ENCODE results near the gene APOBEC3B.
"Not testable (repeated sequence)": the region's sequence is repeated elsewhere in the genome, so short reads cannot be mapped to it uniquely, and the experiment has no call there.

APOBEC3B gene

DNA sequence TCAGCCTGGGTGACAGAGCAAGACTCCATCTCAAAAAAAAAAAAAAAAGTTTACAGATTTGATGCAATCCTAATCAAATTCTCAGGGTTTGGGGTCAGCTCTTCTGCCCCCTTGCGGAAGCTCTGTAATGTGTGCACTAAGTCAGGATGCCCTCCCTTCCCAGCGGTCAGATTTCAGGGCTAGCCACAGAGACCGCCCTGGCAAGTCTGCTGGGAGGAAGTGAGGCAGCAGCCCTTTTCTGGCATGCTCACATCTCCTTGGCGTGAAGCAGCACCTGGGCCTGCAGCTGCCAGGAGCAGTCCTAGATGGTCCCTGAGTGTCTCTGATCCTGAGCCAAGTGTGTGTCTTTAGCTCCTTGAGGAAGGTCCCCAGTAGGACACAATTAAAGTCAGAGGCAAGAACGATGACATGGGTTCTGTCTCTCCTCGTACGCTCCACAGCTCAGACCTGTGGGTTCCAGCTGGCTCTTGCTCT lies 21.1 kb downstream of the APOBEC3B start:
- DNase-seq = peak; percentile 69

DNA sequence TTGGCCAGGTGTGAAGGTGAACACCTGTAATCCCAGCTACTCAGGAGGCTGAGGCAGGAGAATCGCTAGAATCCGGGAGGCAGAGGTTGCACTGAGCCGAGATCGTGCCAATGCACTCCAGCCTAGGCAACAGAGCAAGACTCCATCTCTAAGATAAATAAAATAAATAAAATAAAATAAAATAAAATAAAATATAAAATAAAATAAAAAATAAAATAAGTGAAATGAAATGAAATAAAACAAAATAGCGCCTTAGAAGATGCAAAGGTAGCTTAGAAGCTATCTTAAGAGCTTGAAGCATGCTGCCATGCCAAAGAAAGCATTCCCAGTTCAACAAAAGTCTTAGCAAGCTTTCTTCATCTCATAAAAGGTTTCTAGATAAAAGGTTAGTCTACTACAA lies 25.0 kb downstream of the APOBEC3B start:
- no peak for DNase-seq

DNA sequence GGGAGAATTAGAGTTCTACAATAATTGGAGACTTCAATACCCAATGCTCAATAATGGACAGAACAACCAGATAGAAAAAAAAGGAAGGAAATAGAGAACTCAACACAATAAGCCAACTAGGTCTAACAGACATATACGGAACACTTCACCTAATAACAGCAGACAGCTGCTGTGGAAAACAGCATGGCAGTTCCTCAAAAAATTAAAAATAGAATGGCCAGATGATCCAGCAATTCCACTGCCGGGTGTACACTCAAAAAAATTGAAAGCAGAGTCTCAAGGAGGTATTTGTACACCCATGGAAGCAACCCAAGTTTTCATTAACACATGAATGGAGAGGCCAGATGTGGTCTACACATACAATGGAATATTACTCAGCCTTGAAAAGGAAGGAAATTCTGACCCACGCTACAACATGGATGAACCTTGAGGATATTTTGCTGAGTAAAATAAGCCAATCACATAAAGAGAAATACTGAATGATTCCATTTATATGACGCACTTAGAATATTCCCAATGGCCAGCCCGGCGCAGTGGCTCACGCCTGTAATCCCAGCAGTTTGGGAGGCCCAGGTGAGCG lies 26.2 kb downstream of the APOBEC3B start:
- DNase-seq = not testable (repeated sequence)

DNA sequence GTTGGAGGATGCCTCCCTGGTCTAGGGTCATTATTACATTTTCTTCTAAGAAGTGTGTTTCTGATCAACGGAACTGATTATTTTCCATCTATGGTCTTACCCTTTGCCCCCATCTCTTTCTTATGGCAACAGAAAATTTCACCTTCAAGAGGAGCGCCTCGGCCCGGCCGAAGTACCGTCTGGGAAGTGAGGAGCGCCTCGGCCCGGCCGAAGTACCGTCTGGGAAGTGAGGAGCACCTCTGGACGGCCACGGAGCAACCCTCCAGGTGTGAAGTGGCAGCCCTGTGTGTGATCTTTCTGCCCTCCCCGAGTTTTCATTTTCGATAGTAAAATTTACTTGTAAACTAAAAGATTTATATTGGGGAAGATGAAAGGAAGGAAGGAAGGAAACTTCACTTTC lies 28.8 kb downstream of the APOBEC3B start:
- no peak for DNase-seq

DNA sequence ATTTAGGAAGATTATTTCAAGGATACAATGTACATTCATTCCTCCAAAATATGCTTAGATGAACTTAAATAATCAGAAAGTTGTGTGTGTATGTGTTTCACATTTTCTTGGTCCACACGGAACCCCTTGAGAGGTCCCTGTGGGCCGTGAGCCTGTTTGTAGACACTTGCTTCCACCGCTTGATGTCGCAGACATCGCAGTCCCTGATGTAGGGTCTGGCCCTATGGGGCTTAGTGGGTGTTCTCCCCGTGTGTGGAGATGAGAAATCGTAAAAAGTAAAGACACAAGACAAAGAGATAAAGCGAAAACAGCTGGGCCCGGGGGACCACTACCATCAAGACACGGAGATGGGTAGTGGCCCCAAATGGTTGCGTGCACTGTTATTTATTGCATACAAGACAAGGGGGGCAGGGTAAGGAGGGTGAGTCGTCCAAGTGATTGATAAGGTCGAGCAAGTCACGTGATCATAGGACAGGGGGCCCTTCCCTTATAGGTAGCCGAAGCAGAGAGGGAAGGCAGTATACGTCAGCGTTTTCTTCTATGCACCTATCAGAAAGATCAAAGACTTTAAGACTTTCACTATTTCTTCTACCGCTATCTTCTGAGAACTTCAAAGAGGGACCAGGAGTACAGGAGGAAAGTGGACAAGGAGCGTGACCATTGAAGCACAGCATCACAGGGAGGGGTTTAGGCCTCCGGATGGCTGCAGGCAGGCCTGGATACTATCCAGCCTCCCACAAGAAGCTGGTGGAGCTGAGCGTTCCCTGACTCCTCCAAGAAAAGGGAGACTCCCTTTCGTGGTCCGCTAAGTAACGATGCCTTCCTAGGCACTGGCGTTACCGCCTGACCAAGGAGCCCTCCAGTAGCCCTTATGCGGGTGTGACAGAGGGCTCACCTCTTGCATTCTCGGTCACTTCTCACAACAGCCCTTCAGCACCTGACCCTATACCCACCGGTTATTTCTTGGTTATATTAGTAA lies 30.7 kb downstream of the APOBEC3B start:
- no peak for DNase-seq

DNA sequence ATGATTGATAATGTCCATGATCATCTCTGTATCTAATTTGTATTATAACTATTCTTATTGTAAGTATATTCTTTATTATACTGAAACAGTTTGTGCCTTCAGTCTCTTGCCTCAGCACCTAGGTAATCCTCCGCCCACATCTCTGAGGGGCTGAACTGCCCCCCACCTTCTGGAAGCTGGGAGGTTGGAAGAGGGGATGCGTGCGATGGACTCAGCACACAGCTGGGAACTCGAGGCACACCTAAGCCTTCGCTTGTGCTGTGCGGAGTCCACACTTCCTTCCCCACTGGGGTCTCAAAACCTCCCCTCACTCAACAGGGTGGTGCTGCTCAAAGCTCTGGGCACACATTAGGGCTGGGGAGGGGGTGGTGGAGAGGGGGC lies 31.4 kb downstream of the APOBEC3B start:
- DNase-seq = not testable (repeated sequence)

DNA sequence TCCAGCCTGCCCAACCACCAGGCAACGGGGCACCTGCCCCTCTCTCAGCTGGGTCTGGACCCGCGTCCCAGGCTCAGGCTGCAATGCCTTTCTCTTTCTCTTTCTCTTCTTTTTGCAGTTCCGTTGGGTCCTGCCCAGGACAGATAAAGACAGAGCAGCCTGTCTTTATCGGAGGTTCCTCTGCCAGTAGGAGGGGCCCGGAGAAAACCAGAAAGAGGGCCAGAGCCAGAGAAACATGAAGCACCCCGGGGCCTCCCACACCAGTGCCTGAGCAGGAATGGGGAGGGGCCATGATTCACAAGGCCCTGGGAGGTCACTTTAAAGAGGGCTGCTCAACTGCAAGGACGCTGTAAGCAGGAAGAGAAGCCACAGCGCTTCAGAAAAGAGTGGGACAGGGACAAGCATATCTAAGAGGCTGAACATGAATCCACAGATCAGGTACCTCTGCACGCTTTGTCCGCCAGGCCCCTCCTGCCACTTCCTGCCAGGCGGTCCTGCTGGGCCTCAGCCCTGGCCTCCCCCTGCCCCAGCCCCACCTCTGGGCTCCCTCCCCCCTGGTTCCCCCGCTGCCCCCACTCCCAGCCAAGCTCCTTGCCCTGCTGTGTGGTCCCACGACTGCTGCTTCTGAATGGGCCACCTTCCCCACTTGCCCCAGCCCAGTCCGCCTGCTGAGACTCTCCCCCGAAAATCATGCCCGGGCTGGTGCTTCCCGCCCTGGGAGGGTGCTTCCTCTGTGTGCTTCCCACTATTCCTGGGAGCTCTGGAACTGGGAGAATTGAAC lies 32.0 kb downstream of the APOBEC3B start, which contains the start of gene APOBEC3C:
TSS of gene APOBEC3C (plus strand) at position 316 of the 781 bp plus-strand sequence. CDS start at position 422, 106 bp downstream.
- DNase-seq = peak; percentile 69

DNA sequence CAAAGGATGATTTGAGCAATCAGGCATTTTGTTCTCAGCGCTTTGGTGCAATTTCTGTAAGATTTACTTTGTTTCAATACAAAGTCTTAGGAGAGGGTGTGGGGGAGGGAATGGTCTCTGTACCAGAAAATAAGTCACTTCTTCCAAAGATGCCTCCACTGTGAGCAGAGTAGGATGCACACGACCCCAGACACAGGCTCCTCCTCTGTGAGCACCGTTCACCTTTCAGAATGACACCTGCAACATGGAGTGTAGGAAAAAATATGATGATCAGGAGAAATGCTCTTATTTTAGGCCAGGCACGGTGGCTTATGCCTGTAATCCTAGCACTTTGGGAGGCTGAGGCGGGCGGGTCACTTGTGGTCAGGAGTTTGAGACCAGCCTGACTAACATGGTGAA lies 32.6 kb downstream of the APOBEC3B start:
- DNase-seq = not testable (repeated sequence)

DNA sequence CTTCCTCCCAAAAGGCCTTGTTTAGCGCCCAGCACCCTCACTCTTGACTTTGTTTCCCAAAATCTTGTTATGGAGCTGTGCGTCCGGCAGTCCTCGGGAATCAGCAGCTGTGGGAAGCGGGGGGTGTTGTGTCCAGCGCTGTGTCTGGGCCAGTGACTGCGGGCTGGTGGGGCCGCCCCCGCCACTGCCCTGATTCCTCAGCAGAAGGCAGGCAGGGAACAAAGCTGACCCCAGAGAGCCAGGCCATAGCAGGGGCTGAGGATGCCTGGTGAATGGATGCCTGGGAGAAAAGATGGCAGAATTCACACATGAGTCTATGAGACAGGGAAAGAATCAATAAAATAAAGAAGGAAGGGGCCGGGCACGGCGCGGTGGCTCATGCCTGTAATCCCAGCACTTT lies 34.4 kb downstream of the APOBEC3B start:
- DNase-seq = no peak

DNA sequence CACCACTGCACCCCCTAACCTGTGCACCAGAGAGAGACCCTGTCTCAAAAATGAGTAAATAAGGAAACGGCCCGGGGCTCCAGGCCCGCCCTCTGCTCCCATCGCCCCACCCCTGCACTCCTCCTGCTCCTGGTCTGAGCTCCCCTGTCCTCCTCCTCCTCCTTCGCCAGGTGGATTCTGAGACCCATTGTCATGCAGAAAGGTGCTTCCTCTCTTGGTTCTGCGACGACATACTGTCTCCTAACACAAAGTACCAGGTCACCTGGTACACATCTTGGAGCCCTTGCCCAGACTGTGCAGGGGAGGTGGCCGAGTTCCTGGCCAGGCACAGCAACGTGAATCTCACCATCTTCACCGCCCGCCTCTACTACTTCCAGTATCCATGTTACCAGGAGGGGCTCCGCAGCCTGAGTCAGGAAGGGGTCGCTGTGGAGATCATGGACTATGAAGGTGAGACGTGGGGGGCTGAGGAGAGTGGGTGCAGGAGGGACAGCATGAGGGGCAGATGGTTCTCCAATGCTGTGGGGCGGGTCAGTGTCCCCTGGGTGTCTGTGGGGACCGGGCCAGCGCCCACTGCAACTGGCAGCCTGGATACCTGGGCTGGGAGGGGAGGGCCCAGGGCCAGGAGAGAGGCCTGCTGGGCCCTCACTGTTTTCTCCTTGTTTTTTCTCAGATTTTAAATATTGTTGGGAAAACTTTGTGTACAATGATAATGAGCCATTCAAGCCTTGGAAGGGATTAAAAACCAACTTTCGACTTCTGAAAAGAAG lies 35.6 kb downstream of the APOBEC3B start:
- no peak for DNase-seq

DNA sequence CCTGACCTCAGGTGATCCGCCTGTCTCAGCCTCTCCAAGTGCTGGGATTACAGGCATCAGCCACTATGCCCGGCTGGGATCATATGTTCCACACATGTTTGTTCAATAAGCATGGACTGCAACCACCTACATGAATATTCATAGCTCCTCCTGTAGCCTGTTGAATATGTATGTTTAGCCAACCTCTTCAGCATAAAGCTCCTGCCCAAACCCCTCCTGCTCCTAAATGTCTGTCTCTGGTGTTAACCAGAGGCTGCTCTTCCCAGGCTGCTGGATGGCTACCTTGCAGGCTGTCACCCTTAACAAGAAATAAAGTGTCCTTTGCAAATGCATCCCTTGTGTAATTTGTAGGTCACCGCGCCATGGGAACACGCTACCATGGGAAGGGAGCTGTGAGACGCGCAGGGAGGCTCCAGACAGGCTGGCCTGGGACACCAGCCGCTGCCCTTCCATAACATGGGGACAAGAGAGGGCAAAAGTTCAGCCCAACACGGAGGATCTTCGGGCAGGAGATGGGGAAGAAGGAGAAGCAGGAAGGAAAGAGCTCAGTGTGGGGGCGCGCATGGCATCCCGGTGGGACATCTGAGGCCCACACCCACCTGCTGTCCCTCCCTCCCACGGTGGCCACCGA lies 38.0 kb downstream of the APOBEC3B start:
- DNase-seq = not testable (repeated sequence)

DNA sequence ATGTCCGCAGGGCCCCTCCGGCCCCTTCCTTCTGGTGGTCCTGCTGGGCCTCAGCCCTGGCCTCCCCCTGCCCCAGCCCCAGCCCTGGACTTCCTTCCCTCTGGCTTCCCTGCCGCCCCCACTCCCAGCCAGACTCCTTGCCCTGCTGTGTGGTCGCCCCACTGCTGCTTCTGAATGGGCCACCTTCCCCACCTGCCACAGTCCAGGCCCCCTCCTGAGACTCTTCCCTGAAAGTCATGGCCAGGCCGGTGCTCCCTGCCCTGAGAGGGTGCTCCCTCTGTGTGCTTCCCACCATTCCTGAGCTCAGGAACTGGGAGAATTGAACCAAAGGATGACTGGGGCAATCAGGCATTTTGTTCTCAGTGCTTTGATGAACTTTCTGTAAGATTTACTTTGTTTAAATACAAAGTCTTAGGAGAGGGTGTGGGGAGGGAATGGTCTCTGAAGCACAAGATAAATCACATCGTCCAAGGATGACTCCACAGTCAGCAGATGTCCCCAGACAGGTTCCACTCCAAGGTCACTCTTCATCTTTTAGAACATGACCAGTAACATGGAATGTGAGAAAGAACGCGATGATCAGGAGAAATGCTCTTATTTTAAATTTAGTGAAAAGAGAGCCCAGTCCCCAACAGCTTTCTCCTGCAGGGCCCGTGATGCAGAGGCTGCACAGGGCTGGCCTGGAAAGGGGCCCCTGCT lies 39.6 kb downstream of the APOBEC3B start:
- no peak for DNase-seq

DNA sequence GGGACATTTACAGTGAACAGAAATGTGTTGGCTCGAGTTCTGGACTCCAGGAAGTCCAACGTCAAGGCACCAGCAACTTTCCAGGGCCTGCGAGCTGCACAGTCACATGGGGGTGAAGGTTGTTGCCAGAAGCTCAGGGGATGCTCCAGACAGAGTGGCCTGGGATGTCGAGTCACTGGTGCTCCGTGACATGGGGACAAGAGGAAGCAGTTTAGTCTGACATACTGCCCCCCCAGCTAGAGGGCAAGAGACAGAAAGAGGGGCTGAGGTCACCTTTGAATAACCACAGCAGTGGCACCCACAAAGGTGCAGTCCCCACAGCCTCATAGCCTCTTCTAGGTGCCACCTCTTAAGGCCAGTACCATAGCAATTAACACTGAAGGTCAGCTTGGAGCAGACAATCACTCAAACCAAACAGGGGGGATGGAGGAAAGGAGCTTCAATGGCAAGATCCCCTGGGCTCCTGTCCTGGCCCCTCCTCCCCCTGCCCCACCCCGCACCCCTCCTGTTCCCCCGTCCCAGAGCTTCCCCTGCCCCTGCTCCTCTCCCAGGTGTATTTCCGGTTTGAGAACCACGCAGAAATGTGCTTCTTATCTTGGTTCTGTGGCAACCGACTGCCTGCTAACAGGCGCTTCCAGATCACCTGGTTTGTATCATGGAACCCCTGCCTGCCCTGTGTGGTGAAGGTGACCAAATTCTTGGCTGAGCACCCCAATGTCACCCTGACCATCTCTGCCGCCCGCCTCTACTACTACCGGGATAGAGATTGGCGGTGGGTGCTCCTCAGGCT lies 42.6 kb downstream of the APOBEC3B start:
- DNase-seq = no peak

DNA sequence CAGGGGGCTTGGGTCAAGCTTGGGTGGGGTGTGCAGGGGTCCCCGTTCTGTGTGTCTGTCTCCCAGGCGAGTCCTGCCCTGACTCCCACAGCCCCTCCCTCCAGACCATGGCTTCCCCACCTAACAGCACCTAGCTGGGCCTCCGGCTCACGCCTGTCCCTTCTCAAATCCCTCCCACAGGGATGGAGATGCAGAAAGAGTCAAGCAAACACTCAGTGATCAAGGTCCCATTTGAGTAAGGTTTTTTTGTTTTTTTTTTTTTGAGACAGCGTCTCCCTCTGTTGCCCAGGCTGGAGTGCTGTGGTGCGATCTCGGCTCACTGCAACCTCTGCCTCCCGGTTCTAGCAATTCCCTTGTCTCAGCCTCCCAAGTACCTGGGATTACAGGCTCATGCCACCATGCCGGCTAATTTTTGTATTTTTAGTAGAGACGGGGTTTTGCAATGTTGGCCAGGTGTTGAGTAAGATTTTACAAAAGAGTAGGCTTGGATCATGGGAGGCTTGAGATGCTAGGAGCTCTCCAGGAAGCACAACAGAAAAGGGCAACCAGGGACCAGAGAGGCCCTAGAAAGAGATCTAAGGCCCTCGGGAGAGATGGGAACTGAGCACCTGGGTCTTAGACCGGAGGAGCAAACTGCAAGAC lies 44.5 kb downstream of the APOBEC3B start:
- no peak for DNase-seq

DNA sequence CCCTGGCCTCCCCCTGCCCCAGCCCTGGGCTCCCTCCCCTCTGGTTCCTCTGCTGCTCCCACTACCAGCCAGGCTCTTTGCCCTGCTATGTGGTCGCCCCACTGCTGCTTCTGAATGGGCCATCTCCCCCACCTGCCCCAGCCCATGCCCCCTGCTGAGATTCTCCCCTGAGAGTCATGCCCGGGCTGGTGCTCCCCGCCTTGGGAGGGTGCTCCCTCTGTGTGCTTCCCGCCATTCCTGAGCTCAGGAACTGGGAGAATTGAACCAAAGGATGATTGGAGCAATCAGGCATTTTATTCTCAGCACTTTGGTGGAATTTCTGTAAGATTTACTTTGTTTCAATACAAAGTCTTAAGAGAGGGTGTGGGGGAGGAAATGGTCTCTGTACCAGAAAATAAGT lies 45.6 kb downstream of the APOBEC3B start:
- no peak for DNase-seq

DNA sequence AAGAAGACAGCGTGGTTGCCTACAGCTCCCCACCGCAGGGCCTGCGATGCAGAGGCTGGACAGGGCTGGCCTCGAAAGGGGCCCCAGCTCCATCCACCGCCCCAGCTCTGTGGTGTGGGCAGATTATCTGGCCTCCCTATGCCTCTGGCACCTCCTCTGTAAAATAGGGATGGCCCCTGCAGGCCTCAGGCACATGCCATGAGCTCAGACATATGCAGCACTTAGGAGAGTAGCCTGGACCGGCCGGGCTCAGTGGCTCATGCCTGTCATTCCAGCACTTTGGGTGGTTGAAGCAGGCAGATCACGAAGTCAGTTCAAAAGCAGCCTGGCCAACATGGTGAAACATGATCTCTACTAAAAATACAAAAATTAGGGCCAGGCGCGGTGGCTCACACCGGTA lies 46.1 kb downstream of the APOBEC3B start:
- no peak for DNase-seq

DNA sequence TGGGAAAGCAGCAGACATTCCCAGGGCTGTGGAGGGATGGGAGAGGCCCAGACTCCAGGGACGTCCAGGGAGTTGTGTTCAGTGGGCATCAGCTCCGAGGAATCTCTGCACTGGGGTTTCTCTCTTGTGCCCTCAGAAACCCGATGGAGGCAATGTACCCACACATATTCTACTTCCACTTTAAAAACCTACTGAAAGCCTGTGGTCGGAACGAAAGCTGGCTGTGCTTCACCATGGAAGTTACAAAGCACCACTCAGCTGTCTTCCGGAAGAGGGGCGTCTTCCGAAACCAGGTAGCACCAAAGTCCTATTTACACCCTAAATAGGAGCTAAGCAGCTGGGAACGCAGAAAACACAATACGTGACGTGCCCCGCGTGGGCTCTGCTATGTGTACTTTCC lies 47.1 kb downstream of the APOBEC3B start:
- no peak for DNase-seq

DNA sequence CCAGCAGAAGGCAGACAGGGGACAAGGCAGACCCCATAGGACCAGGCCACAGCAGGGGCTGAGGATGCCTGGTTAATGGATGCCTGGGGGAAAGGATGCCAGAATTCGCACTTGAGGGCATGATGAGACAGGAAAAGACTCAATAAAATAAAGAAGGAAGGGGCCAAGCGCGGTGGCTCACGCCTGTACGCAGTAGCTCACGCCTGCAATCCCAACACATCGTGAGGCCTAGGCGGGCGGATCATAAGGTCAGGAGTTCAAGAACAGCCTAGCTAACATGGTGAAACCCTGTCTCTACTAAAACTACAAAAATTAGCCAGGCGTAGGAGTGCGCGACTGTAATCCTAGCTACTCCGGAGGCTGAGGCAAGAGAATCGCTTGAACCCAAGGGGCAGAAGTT lies 48.6 kb downstream of the APOBEC3B start:
- no peak for DNase-seq

DNA sequence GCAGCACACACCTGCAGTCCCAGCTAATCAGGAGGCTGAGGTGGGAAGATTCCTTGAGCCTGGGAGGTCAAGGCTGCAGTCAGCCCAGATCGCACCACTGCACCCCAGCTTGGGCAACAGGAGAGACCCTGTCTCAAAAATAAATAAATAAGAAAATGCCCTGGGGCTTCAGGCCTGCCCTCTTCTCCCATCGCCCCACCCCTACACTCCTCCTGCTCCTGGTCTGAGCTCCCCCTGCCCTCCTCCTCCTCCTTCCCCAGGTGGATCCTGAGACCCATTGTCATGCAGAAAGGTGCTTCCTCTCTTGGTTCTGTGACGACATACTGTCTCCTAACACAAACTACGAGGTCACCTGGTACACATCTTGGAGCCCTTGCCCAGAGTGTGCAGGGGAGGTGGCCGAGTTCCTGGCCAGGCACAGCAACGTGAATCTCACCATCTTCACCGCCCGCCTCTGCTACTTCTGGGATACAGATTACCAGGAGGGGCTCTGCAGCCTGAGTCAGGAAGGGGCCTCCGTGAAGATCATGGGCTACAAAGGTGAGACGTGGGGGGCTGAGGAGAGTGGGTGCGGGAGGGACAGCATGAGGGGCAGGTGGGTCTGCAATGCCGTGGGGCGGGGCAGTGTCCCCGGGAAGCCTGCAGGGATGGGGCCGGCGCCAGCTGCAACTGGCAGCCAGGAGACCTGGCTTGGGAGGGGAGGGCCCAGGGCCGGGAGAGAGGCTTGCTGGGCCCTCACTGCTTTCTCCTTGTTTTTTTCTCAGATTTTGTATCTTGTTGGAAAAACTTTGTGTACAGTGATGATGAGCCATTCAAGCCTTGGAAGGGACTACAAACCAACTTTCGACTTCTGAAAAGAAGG lies 49.5 kb downstream of the APOBEC3B start:
- not testable (repeated sequence) for DNase-seq

All from activated naive CD4-positive, alpha-beta T cell treated with anti-CD3 and anti-CD28 coated beads, Interleukin-2, amount 50 U/mL, for 16 hours (primary cell).